HepG2 (cell line): ENCODE data around the gene CKAP5. TPM values are rescaled to one million over a fixed set of nuclear protein-coding genes. Genes with fewer than 3 reads are reported as not detected.

Experiments
- ARHGAP35 ChIP-seq: sonication (generic); formaldehyde crosslinking; IDR thresholded peaks from 2 replicates; pipeline ENCODE4 v1.9.0; 2022; ENCODE audit warnings: mild to moderate bottlenecking, inconsistent platforms, moderate library complexity, missing genetic modification reagents, borderline replicate concordance
- ASH2L ChIP-seq: fragments of 300-600, 200-600 bp; sonication (generic); IDR thresholded peaks from 2 replicates; pipeline ENCODE4 v1.7.0; 2017; ENCODE audit warnings: low read depth, mild to moderate bottlenecking, moderate library complexity, mixed read lengths, low read length; ENCODE audit not compliant: insufficient read length
- FOXO1 ChIP-seq: sonication (generic); formaldehyde crosslinking; IDR thresholded peaks from 2 replicates; pipeline ENCODE4 v1.4.0; 2020; ENCODE audit warnings: missing genetic modification reagents
- IRF2 ChIP-seq: IDR thresholded peaks from 2 replicates; pipeline ENCODE4 v1.6.1; 2018; ENCODE audit warnings: missing genetic modification reagents, missing compliant biosample characterization
- MAF1 ChIP-seq: sonication (generic); formaldehyde crosslinking; IDR thresholded peaks from 2 replicates; pipeline ENCODE4 v1.5.0; 2020; ENCODE audit warnings: missing genetic modification reagents, borderline replicate concordance
- NCOA2 ChIP-seq: sonication (generic); formaldehyde crosslinking; IDR thresholded peaks from 2 replicates; pipeline ENCODE4 v1.8.0; 2022; ENCODE audit warnings: inconsistent platforms
- NFKBIZ ChIP-seq: IDR thresholded peaks from 2 replicates; pipeline ENCODE4 v1.6.1; 2018; ENCODE audit warnings: missing genetic modification reagents, missing compliant biosample characterization
- NFYC ChIP-seq: IDR thresholded peaks from 2 replicates; pipeline ENCODE4 v1.6.1; 2016; ENCODE audit warnings: missing genetic modification reagents, missing compliant biosample characterization
- POGZ ChIP-seq: sonication (generic); formaldehyde crosslinking; IDR thresholded peaks from 2 replicates; pipeline ENCODE4 v1.4.0; 2020; ENCODE audit warnings: mild to moderate bottlenecking, missing genetic modification reagents
- SMAD3 ChIP-seq: sonication (generic); formaldehyde crosslinking; IDR thresholded peaks from 2 replicates; pipeline ENCODE4 v1.4.0; 2020; ENCODE audit warnings: missing genetic modification reagents
- SRF ChIP-seq: IDR thresholded peaks from 2 replicates; pipeline ENCODE4 v1.6.1; 2011; ENCODE audit warnings: mild to moderate bottlenecking, low read depth, low read length, moderate library complexity
- TEAD3 ChIP-seq: optimal IDR thresholded peaks from 2 replicates; pipeline ENCODE3; 2016; ENCODE audit warnings: borderline replicate concordance
- TOPORS ChIP-seq: sonication (generic); formaldehyde crosslinking; IDR thresholded peaks from 2 replicates; pipeline ENCODE4 v1.8.0; 2023; ENCODE audit warnings: mild to moderate bottlenecking, missing genetic modification reagents
- YEATS2 ChIP-seq: sonication (generic); formaldehyde crosslinking; IDR thresholded peaks from 2 replicates; pipeline ENCODE4 v1.4.0; 2020; ENCODE audit warnings: missing genetic modification reagents, borderline replicate concordance
- ZFY ChIP-seq: sonication (generic); formaldehyde crosslinking; IDR thresholded peaks from 2 replicates; pipeline ENCODE4 v1.4.0; 2020; ENCODE audit warnings: missing genetic modification reagents
- ZNF30 ChIP-seq: sonication (generic); formaldehyde crosslinking; IDR thresholded peaks from 2 replicates; pipeline ENCODE4 v1.5.0; 2020; ENCODE audit warnings: mild to moderate bottlenecking, missing genetic modification reagents
- ZNF460 ChIP-seq: sonication (generic); formaldehyde crosslinking; IDR thresholded peaks from 2 replicates; pipeline ENCODE4 v1.5.1; 2020; ENCODE audit warnings: missing genetic modification reagents, mild to moderate bottlenecking, borderline replicate concordance
- ZNF563 ChIP-seq: sonication (generic); formaldehyde crosslinking; IDR thresholded peaks from 2 replicates; pipeline ENCODE4 v1.8.0; 2022; ENCODE audit warnings: mild to moderate bottlenecking, moderate library complexity, missing genetic modification reagents
- polyA plus RNA-seq, 8 experiments: library from polyadenylated mRNA; depleted of rRNA in 3 of 8; stranded (reverse) in 7 of 8; unstranded in 1 of 8; fragments of >200 nt; fragmentation: Illumina TruSeq in 4 of 8; extraction: Trizol in 4 of 8; gene quantifications; 2 replicates each; pipeline versions ENCODE4 v1.2.1 to v1.2.3, GENCODE V29; 2011 to 2016; ENCODE audit warnings: low read depth in 4 of 8, missing spikeins in 1 of 8, mixed read lengths in 1 of 8; ENCODE audit not compliant: insufficient read depth in 1 of 8
- total RNA-seq, 5 experiments: library from RNA; depleted of rRNA; stranded (reverse); fragments of >200 nt; fragmentation: Illumina TruSeq; extraction: Trizol; gene quantifications; 2 replicates each; pipeline ENCODE4 v1.2.3, GENCODE V29; 2016; ENCODE audit warnings: low read depth in 1 of 5
- TF ChIP-seq, protein P1 (sequence below): sonication (generic); formaldehyde crosslinking; IDR thresholded peaks from 2 replicates; pipeline ENCODE4 v1.4.0; 2020; ENCODE audit warnings: missing genetic modification reagents
- TF ChIP-seq, protein P2 (sequence below): IDR thresholded peaks from 2 replicates; pipeline ENCODE4 v1.6.1; 2012; ENCODE audit warnings: low read depth, low read length, improper control_type of control experiment
- TF ChIP-seq, protein P3 (sequence below): sonication (generic); formaldehyde crosslinking; IDR thresholded peaks from 2 replicates; pipeline ENCODE4 v1.9.0; 2021; ENCODE audit warnings: missing genetic modification reagents, mild to moderate bottlenecking, borderline replicate concordance
- TF ChIP-seq, protein P4 (sequence below): sonication (generic); formaldehyde crosslinking; IDR thresholded peaks from 2 replicates; pipeline ENCODE4 v1.9.0; 2022; ENCODE audit warnings: low read depth, missing genetic modification reagents
- TF ChIP-seq, protein P5 (sequence below): sonication (generic); formaldehyde crosslinking; IDR thresholded peaks from 2 replicates; pipeline ENCODE4 v1.8.1; 2023; ENCODE audit warnings: mild to moderate bottlenecking, missing genetic modification reagents, borderline replicate concordance

The CKAP5 gene
- total and polyA plus RNA-seq, 2 of the 13 experiments (the other 11 are each of a cell fraction or from before 2014, with no cell fraction given): 79.2 to 103 TPM

DNA sequence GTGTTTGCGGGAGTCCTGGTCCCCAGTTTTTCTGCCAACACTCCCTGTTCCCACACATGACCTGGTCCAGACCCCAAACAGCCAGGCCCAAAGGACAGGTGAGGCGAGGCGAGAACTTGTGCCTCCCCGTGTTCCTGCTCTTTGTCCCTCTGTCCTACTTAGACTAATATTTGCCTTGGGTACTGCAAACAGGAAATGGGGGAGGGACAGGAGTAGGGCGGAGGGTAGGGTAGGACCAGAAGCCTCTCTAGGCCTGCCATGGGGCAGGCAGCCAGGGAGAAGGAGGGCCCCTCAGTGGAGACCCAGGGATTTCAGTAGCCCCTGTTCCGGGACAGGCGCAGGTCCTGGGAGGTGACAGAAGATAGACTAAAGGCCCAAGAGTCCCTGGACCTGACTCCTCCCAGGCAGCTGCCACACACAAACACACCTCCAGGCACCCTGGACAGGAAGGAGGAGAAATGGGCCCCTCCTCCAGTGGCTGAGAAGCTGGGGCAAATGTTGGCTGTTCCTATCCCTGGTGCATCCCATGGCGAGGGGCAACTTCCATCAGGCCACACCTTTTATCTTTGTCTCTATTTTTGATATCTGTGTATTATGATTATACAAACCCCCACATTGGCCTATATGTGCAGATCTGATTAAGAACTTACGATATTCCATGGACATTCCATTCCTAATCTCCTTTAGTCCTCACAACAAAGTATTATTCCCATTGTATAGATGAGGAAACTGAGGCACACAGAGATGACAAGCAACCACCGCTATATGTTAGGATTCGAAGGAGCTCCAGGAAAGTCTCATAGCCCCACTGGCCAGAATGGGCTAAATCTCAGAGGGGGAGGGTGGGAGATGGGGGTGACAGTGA, 127.7 kb downstream of the CKAP5 start (continued):
- TF ChIP-seq, protein P1, sequence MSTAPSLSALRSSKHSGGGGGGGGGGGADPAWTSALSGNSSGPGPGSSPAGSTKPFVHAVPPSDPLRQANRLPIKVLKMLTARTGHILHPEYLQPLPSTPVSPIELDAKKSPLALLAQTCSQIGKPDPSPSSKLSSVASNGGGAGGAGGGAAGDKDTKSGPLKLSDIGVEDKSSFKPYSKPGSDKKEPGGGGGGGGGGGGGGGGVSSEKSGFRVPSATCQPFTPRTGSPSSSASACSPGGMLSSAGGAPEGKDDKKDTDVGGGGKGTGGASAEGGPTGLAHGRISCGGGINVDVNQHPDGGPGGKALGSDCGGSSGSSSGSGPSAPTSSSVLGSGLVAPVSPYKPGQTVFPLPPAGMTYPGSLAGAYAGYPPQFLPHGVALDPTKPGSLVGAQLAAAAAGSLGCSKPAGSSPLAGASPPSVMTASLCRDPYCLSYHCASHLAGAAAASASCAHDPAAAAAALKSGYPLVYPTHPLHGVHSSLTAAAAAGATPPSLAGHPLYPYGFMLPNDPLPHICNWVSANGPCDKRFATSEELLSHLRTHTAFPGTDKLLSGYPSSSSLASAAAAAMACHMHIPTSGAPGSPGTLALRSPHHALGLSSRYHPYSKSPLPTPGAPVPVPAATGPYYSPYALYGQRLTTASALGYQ (CRISPR knock-in tag): peak; percentile 90
- TF ChIP-seq, protein P2, sequence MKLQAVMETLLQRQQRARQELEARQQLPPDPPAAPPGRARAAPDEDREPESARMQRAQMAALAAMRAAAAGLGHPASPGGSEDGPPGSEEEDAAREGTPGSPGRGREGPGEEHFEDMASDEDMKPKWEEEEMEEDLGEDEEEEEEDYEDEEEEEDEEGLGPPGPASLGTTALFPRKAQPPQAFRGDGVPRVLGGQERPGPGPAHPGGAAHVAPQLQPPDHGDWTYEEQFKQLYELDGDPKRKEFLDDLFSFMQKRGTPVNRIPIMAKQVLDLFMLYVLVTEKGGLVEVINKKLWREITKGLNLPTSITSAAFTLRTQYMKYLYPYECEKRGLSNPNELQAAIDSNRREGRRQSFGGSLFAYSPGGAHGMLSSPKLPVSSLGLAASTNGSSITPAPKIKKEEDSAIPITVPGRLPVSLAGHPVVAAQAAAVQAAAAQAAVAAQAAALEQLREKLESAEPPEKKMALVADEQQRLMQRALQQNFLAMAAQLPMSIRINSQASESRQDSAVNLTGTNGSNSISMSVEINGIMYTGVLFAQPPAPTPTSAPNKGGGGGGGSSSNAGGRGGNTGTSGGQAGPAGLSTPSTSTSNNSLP: no peak
- TF ChIP-seq SRF: no peak
- peak; percentile 67 for TF ChIP-seq ASH2L
- TF ChIP-seq SMAD3 (CRISPR knock-in tag): peak; percentile 71; the same call in 1 of the 2 replicates
- TF ChIP-seq POGZ: peak; percentile 81
- TF ChIP-seq NCOA2 (CRISPR knock-in tag): peak; percentile 96
- 0 out of 2 replicates have a peak, but pooled peaks have one; percentile 70 for TF ChIP-seq ZNF563
- TF ChIP-seq ZNF30 (CRISPR knock-in tag): 0 out of 2 replicates have a peak, but pooled peaks have one; percentile 33
- TF ChIP-seq NFKBIZ: 0 out of 2 replicates have a peak, but pooled peaks have one; percentile 24
- TF ChIP-seq, protein P3, sequence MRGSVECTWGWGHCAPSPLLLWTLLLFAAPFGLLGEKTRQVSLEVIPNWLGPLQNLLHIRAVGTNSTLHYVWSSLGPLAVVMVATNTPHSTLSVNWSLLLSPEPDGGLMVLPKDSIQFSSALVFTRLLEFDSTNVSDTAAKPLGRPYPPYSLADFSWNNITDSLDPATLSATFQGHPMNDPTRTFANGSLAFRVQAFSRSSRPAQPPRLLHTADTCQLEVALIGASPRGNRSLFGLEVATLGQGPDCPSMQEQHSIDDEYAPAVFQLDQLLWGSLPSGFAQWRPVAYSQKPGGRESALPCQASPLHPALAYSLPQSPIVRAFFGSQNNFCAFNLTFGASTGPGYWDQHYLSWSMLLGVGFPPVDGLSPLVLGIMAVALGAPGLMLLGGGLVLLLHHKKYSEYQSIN (CRISPR knock-in tag): no peak
- TF ChIP-seq MAF1 (CRISPR knock-in tag): 0 out of 2 replicates have a peak, but pooled peaks have one; percentile 75
- peak; percentile 80 for TF ChIP-seq IRF2
- TF ChIP-seq, protein P4, sequence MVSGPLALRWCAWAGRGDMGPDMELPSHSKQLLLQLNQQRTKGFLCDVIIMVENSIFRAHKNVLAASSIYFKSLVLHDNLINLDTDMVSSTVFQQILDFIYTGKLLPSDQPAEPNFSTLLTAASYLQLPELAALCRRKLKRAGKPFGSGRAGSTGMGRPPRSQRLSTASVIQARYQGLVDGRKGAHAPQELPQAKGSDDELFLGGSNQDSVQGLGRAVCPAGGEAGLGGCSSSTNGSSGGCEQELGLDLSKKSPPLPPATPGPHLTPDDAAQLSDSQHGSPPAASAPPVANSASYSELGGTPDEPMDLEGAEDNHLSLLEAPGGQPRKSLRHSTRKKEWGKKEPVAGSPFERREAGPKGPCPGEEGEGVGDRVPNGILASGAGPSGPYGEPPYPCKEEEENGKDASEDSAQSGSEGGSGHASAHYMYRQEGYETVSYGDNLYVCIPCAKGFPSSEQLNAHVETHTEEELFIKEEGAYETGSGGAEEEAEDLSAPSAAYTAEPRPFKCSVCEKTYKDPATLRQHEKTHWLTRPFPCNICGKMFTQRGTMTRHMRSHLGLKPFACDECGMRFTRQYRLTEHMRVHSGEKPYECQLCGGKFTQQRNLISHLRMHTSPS (CRISPR knock-in tag): peak; percentile 91
- peak; percentile 96 for TF ChIP-seq FOXO1 (CRISPR knock-in tag)
- peak; percentile 75 for TF ChIP-seq TEAD3
- TF ChIP-seq ARHGAP35 (CRISPR knock-in tag): peak; percentile 51; the same call in 1 of the 2 replicates
- TF ChIP-seq NFYC (CRISPR knock-in tag): no peak
- TF ChIP-seq, protein P5, sequence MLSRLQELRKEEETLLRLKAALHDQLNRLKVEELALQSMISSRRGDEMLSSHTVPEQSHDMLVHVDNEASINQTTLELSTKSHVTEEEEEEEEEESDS: no peak
- TF ChIP-seq ZFY (CRISPR knock-in tag): peak; percentile 84
- TF ChIP-seq ZNF460 (CRISPR knock-in tag): no peak; the same call in 1 of the 2 replicates
- TF ChIP-seq TOPORS (CRISPR knock-in tag): no peak
- TF ChIP-seq YEATS2 (CRISPR knock-in tag): peak; percentile 66; the same call in 1 of the 2 replicates
